Endothelial cell of umbilical vein (primary cell): ENCODE measurements around the gene NANOGP8. TPM values are rescaled to one million over a fixed set of nuclear protein-coding genes. Genes with fewer than 3 reads are reported as not detected.

Experiments used
- BruUV-seq: library from RNA; stranded (reverse); fragments of 400-500 nt; replicated peaks from 2 replicates; lab custom pipeline; 2021; lab: Mats Ljungman, UMichigan
- CTCF ChIA-PET: fragments of 300-600, 350-600 bp; sonication (Branson Sonifier 250); formaldehyde crosslinking; loops from one replicate; lab custom pipeline; 2021; ENCODE audit warnings: antibody characterized with exemption, inconsistent platforms; lab: Charles Lee
- POLR2A ChIA-PET: fragments of 300-600, 350-600 bp; sonication (Branson Sonifier 250); formaldehyde crosslinking; loops from one replicate; lab custom pipeline; 2021; ENCODE audit warnings: antibody characterized with exemption, inconsistent platforms; lab: Charles Lee
- DNase-seq: peaks from one replicate; pipeline ENCODE4 v3.0.0-alpha.2; 2011; ENCODE audit warnings: low read depth, low spot score
- FAIRE-seq: peaks from 2 replicates; lab custom pipeline; 2011; peaks lifted over from hg19 to GRCh38; lab: Jason Lieb, UNC
- H2AFZ ChIP-seq: 2 replicates; pipeline ENCODE4 v1.6.0; 2012; ENCODE audit warnings: low read depth, low read length, control low read depth, inconsistent platforms
- H3K27ac ChIP-seq: 2 replicates; pipeline ENCODE4 v1.5.1; 2011; ENCODE audit warnings: low read depth, mild to moderate bottlenecking, control low read depth, low read length, moderate library complexity; ENCODE audit not compliant: insufficient read depth
- H3K27me3 ChIP-seq, 2 experiments: 2 replicates each; pipeline versions ENCODE4 v1.6.0 to v1.6.1; 2011; ENCODE audit warnings: low read length in 2 of 2, mixed read lengths in 1 of 2; ENCODE audit not compliant: control insufficient read depth in 2 of 2, insufficient read depth in 2 of 2
- H3K36me3 ChIP-seq, 2 experiments: 2 replicates in 1 of 2; 3 replicates in 1 of 2; pipeline ENCODE4 v1.5.1; 2011; ENCODE audit warnings: low read length in 2 of 2, mild to moderate bottlenecking in 1 of 2, moderate library complexity in 1 of 2; ENCODE audit not compliant: control insufficient read depth in 2 of 2, insufficient read depth in 2 of 2; ENCODE audit errors: extremely low read depth in 1 of 2
- H3K4me1 ChIP-seq: 3 replicates; pipeline ENCODE4 v1.5.1; 2011; ENCODE audit warnings: mild to moderate bottlenecking, low read length; ENCODE audit not compliant: control insufficient read depth, insufficient read depth; ENCODE audit errors: extremely low read depth
- H3K4me2 ChIP-seq: 2 replicates; pipeline ENCODE4 v1.6.1; 2011; ENCODE audit warnings: low read length, control low read depth, mixed read lengths; ENCODE audit not compliant: insufficient read depth
- H3K4me3 ChIP-seq, 3 experiments: fragments of 200-600 bp in 1 of 3; sonication (generic), shearing (Covaris generic) in 1 of 3; replicated peaks in 1 of 3; 2 replicates each; pipeline ENCODE4 v1.5.1; 2011 to 2016; ENCODE audit warnings: control low read depth in 3 of 3, low read length in 3 of 3, mild to moderate bottlenecking in 2 of 3, inconsistent platforms in 1 of 3, low read depth in 1 of 3, moderate library complexity in 1 of 3; ENCODE audit not compliant: insufficient read depth in 1 of 3
- H3K79me2 ChIP-seq: 2 replicates; pipeline ENCODE4 v1.6.0; 2012; ENCODE audit warnings: low read length, inconsistent platforms; ENCODE audit not compliant: control insufficient read depth, insufficient read depth
- H3K9ac ChIP-seq: replicated peaks from 2 replicates; pipeline ENCODE3; 2011; ENCODE audit warnings: low read length, control low read depth; ENCODE audit not compliant: insufficient read depth; ENCODE audit errors: extremely low read depth
- H3K9me1 ChIP-seq: replicated peaks from 3 replicates; pipeline ENCODE4 v1.6.0; 2011; ENCODE audit warnings: mild to moderate bottlenecking, low read length; ENCODE audit not compliant: control insufficient read depth, insufficient read depth; ENCODE audit errors: extremely low read depth
- H3K9me3 ChIP-seq: replicated peaks from 2 replicates; pipeline ENCODE4 v1.5.1; 2012; ENCODE audit warnings: low read length, inconsistent platforms; ENCODE audit not compliant: control insufficient read depth, insufficient read depth
- H4K20me1 ChIP-seq: replicated peaks from 2 replicates; pipeline ENCODE3; 2011; ENCODE audit warnings: mild to moderate bottlenecking, low read length; ENCODE audit not compliant: control insufficient read depth, insufficient read depth; ENCODE audit errors: extremely low read depth
- CTCF ChIP-seq, 2 donors: IDR thresholded peaks; 1 replicate in 1 of 2; 2 replicates in 1 of 2; pipeline ENCODE4 v1.5.1; 2011; ENCODE audit warnings: low read length in 2 of 2, mild to moderate bottlenecking in 2 of 2, moderate library complexity in 2 of 2, control low read depth in 1 of 2, inconsistent platforms in 1 of 2, low read depth in 1 of 2; ENCODE audit not compliant: insufficient read depth in 1 of 2; ENCODE audit errors: extremely low read depth in 1 of 2
- EZH2 ChIP-seq: IDR thresholded peaks from 2 replicates; pipeline ENCODE4 v1.6.1; 2012; ENCODE audit warnings: borderline replicate concordance, low read depth, mild to moderate bottlenecking, moderate library complexity, low read length, inconsistent platforms; ENCODE audit not compliant: severe bottlenecking
- FOS ChIP-seq: IDR thresholded peaks from 2 replicates; pipeline ENCODE4 v1.6.1; 2011; ENCODE audit warnings: mild to moderate bottlenecking, low read length, moderate library complexity, borderline replicate concordance; ENCODE audit not compliant: insufficient read depth
- GATA2 ChIP-seq: IDR thresholded peaks from 2 replicates; pipeline ENCODE4 v1.7.0; 2011; ENCODE audit warnings: low read depth, mild to moderate bottlenecking, moderate library complexity, mixed read lengths, low read length; ENCODE audit not compliant: insufficient read length, insufficient read depth
- JUN ChIP-seq: IDR thresholded peaks from 2 replicates; pipeline ENCODE4 v1.6.1; 2011; ENCODE audit warnings: borderline replicate concordance, low read depth; ENCODE audit not compliant: insufficient read length, insufficient read depth
- MAX ChIP-seq: IDR thresholded peaks from 2 replicates; pipeline ENCODE4 v1.6.1; 2011; ENCODE audit not compliant: insufficient read depth, insufficient read length
- MYC ChIP-seq: IDR thresholded peaks from one replicate; pipeline ENCODE4 v1.6.1; 2011; ENCODE audit warnings: mild to moderate bottlenecking, low read depth, low read length
- POLR2A ChIP-seq: IDR thresholded peaks from 2 replicates; pipeline ENCODE4 v1.6.1; 2012; ENCODE audit warnings: low read depth, mild to moderate bottlenecking, control low read depth, low read length
- POLR2AphosphoS5 ChIP-seq: IDR thresholded peaks from 2 replicates; pipeline ENCODE4 v1.6.1; 2012; ENCODE audit warnings: low read depth, mild to moderate bottlenecking, control low read depth, low read length, moderate library complexity; ENCODE audit not compliant: insufficient read depth
- dilution Hi-C: fragments of 300-500 bp; cut with MboI; formaldehyde crosslinking; loops from one replicate; pipeline ENCODE4 v1.15.0; 2019; ENCODE audit warnings: low sequenced_read_pairs; ENCODE audit not compliant: extremely low pct_ligation_motif_present
- intact Hi-C: fragments of 100-400 bp; cut with micrococcal nuclease; formaldehyde crosslinking; loops from one replicate; pipeline ENCODE4 v1.10.0; 2022
- polyA plus RNA-seq, 4 experiments: library from polyadenylated mRNA; depleted of rRNA in 3 of 4; stranded (reverse) in 3 of 4; unstranded in 1 of 4; fragments of >200 nt; gene quantifications; 2 replicates each; pipeline versions ENCODE4 v1.2.1 to v1.2.3, GENCODE V29; 2011 to 2012; ENCODE audit warnings: missing spikeins in 1 of 4
- total RNA-seq: library from RNA; stranded (reverse); gene quantifications from 2 replicates; pipeline ENCODE4 v1.2.3, GENCODE V29; 2021

The NANOGP8 gene
- total and polyA plus RNA-seq, 2 donors (not counting 3 experiments of a cell fraction or from before 2014, with no cell fraction given): not detected

GRCh38 chr15:35129361-35129760, 44.3 kb upstream of the NANOGP8 start:
- Histone ChIP-seq H3K9me1 (no peaks in the 10 kb centered on the region), H3K4me1 (no peaks in the 10 kb centered on the region), H4K20me1 (no peaks in the 10 kb centered on the region), H2AFZ (no peak overlapping the region), H3K9ac (no peak overlapping the region), H3K4me3 (no peak overlapping the region), H3K36me3 (no peaks in the 10 kb centered on the region), H3K27ac (no peak overlapping the region), H3K9me3 (no peaks in the 10 kb centered on the region), H3K4me2 (no peak overlapping the region), H3K27me3 (peaks cover 0 to 2% of the 10 kb centered on the region in 2 experiments), H3K79me2 (no peaks in the 10 kb centered on the region)
- no peak for TF ChIP-seq JUN
- TF ChIP-seq MYC: no peak
- TF ChIP-seq GATA2: no peak
- no peak for TF ChIP-seq POLR2AphosphoS5
- TF ChIP-seq FOS: no peak
- TF ChIP-seq POLR2A: no peak
- no peak for TF ChIP-seq CTCF (IDR thresholded peaks at IDR 0.05; ENCODE audit: extremely low read depth in 1 of 2, insufficient read depth in 1 of 2, low read depth in 1 of 2, low read length in 2 of 2)
- TF ChIP-seq MAX: no peak
- no peak for TF ChIP-seq EZH2
- dilution Hi-C loops (no loop called here), intact Hi-C loops (no loop called here)
- CTCF ChIA-PET: no interaction called here
- no peak for DNase-seq
- no TSS peak for BruUV-seq
- POLR2A ChIA-PET: no interaction called here
- FAIRE-seq: no peak
